HCT116 (cell line): ENCODE measurements around the gene DHCR7.

ENCODE experiments used
- CTCF ChIP-seq, 3 experiments: fragments of 200-600 bp in 1 of 3; sonication (generic) in 1 of 3; IDR thresholded peaks in 2 of 3; conservative IDR thresholded peaks in 1 of 3; 2 replicates each; pipeline ENCODE4 v1.5.1; 2012 to 2017; ENCODE audit warnings: low read depth in 2 of 3, low read length in 2 of 3, antibody characterized with exemption in 1 of 3, borderline replicate concordance in 1 of 3, control low read depth in 1 of 3, mild to moderate bottlenecking in 1 of 3, mixed read lengths in 1 of 3, mixed run types in 1 of 3, moderate library complexity in 1 of 3; ENCODE audit not compliant: insufficient read depth in 1 of 3
- EGR1 ChIP-seq: IDR thresholded peaks from 2 replicates; pipeline ENCODE4 v1.6.1; 2012; ENCODE audit warnings: low read depth
- ELF1 ChIP-seq: IDR thresholded peaks from 2 replicates; pipeline ENCODE4 v1.6.1; 2012; ENCODE audit warnings: low read depth, borderline replicate concordance
- EZH2 ChIP-seq: fragments of 200-600 bp; sonication (generic); IDR thresholded peaks from 2 replicates; pipeline ENCODE4 v1.6.1; 2017; ENCODE audit warnings: antibody characterized with exemption, mixed run types
- MAX ChIP-seq: IDR thresholded peaks from 2 replicates; pipeline ENCODE4 v1.6.1; 2012
- POLR2A ChIP-seq: IDR thresholded peaks from 2 replicates; pipeline ENCODE4 v1.7.0; 2011; ENCODE audit warnings: borderline replicate concordance; ENCODE audit not compliant: insufficient read depth, insufficient read length; ENCODE audit errors: extremely low read depth
- POLR2AphosphoS5 ChIP-seq: IDR thresholded peaks from 2 replicates; pipeline ENCODE4 v1.6.1; 2011; ENCODE audit warnings: mild to moderate bottlenecking, low read depth, low read length, moderate library complexity
- RAD21 ChIP-seq: IDR thresholded peaks from 2 replicates; pipeline ENCODE4 v1.6.1; 2012; ENCODE audit warnings: low read depth, mild to moderate bottlenecking
- YY1 ChIP-seq: IDR thresholded peaks from 2 replicates; pipeline ENCODE4 v1.6.1; 2011; ENCODE audit warnings: low read length, low read depth, moderate library complexity, mild to moderate bottlenecking; ENCODE audit not compliant: insufficient replicate concordance; ENCODE audit errors: extremely low read depth
- ZFX ChIP-seq: fragments of 450-650 bp; IDR thresholded peaks from 2 replicates; pipeline ENCODE4 v1.6.1; 2017
- ZNF274 ChIP-seq: fragments of 200-500 bp; sonication (Bioruptor generic); IDR thresholded peaks from 2 replicates; pipeline ENCODE4 v1.6.1; 2014; ENCODE audit warnings: mild to moderate bottlenecking, low read depth, low read length, inconsistent platforms

GRCh38 chr11:71437399-71437798 lies 10.8 kb downstream of the DHCR7 start:
- TF ChIP-seq MAX = no peak
- no peak for TF ChIP-seq CTCF (IDR thresholded peaks at IDR 0.05 in 2 of 3, conservative IDR thresholded peaks at IDR 0.05 in 1 of 3; ENCODE audit: borderline replicate concordance in 1 of 3, insufficient read depth in 1 of 3, low read depth in 2 of 3, low read length in 2 of 3)
- TF ChIP-seq POLR2AphosphoS5 = no peak
- no peak for TF ChIP-seq POLR2A
- no peak for TF ChIP-seq EZH2
- no peak for TF ChIP-seq ELF1
- no peak for TF ChIP-seq YY1
- no peak for TF ChIP-seq ZNF274
- TF ChIP-seq RAD21 = no peak
- TF ChIP-seq EGR1 = no peak
- TF ChIP-seq ZFX = no peak
